HG03097 (cell line): ENCODE data around the gene GDA.
"Not testable (repeated sequence)": the region's sequence is repeated elsewhere in the genome, so short reads cannot be mapped to it uniquely, and the experiment has no call there.

Experiments used
- ATAC-seq: cut with Tn5 transposase; IDR thresholded peaks from one replicate; pipeline ENCODE4 v1.9.1; 2021; ENCODE audit not compliant: unreplicated experiment, low FRiP score

GDA gene

GRCh38 chr9:72204062-72204461 is 54.8 kb downstream of the GDA start:
- ATAC-seq, result no peak

GRCh38 chr9:72205513-72205912 is 56.3 kb downstream of the GDA start:
- peak; percentile 46 for ATAC-seq

- peak; percentile 77 for ATAC-seq
Measured at GRCh38 chr9:72207278-72207677, 58.0 kb downstream of the GDA start.

- no peak for ATAC-seq
Measured at GRCh38 chr9:72210522-72210921, 61.3 kb downstream of the GDA start.

- ATAC-seq, result no peak
Measured at GRCh38 chr9:72211047-72211446, 61.8 kb downstream of the GDA start.

- ATAC-seq, result no peak
Measured at GRCh38 chr9:72213906-72214305, 64.7 kb downstream of the GDA start.

- no peak for ATAC-seq
Measured at GRCh38 chr9:72217306-72217842, 68.1 kb downstream of the GDA start.

GRCh38 chr9:72220589-72220988 is 71.3 kb downstream of the GDA start:
- no peak for ATAC-seq

GRCh38 chr9:72226146-72226812 is 77.0 kb downstream of the GDA start:
- ATAC-seq, result no peak

- ATAC-seq, result no peak
Measured at GRCh38 chr9:72228282-72228681, 79.0 kb downstream of the GDA start.

- ATAC-seq, result no peak
Measured at GRCh38 chr9:72232778-72233177, 83.5 kb downstream of the GDA start.

- ATAC-seq, result no peak
Measured at GRCh38 chr9:72247549-72247948, 98.3 kb downstream of the GDA start.

- ATAC-seq, result no peak
Measured at GRCh38 chr9:72251589-72251988, 102.3 kb downstream of the GDA start.

GRCh38 chr9:72254901-72255545 is 105.8 kb downstream of the GDA start:
- ATAC-seq, result no peak

- no peak for ATAC-seq
Measured at GRCh38 chr9:72255569-72255968, 106.3 kb downstream of the GDA start.

GRCh38 chr9:72256931-72257330 is 107.7 kb downstream of the GDA start:
- no peak for ATAC-seq

- no peak for ATAC-seq
Measured at GRCh38 chr9:72257814-72258213, 108.6 kb downstream of the GDA start.

- no peak for ATAC-seq
Measured at GRCh38 chr9:72262063-72262462, 112.8 kb downstream of the GDA start.

- ATAC-seq, result no peak
Measured at GRCh38 chr9:72263572-72263971, 114.3 kb downstream of the GDA start.

- ATAC-seq, result no peak
Measured at GRCh38 chr9:72268961-72269360, 119.7 kb downstream of the GDA start.

GRCh38 chr9:72270359-72270758 is 121.1 kb downstream of the GDA start:
- not testable (repeated sequence) for ATAC-seq
